Effector memory CD8-positive, alpha-beta T cell (primary cell): ENCODE data around the gene TACC2.

Source experiments
- ATAC-seq: fragments of 150-1000 bp; cut with Tn5 transposase; replicated peaks from 2 replicates; pipeline ENCODE4 v1.10.0; 2021; ENCODE audit warnings: mild to moderate bottlenecking, moderate library complexity
- DNase-seq, 3 experiments: peaks; one replicate each; pipeline ENCODE4 v3.0.0; 2021
- H3K27ac Mint-ChIP-seq, 2 donors: one replicate each; pipeline ENCODE4 v1.8.0; 2022; ENCODE audit warnings: mild to moderate bottlenecking in 2 of 2, mixed read lengths in 2 of 2, moderate library complexity in 2 of 2
- H3K27me3 Mint-ChIP-seq, 2 donors: one replicate each; pipeline ENCODE4 v1.8.0; 2022; ENCODE audit warnings: mixed read lengths in 2 of 2
- H3K36me3 Mint-ChIP-seq: one replicate; pipeline ENCODE4 v1.8.0; 2022; ENCODE audit warnings: mild to moderate bottlenecking, moderate library complexity, mixed read lengths; ENCODE audit not compliant: insufficient read depth
- H3K4me1 Mint-ChIP-seq, 2 donors: one replicate each; pipeline ENCODE4 v1.8.0; 2022; ENCODE audit warnings: low read depth in 2 of 2, mixed read lengths in 2 of 2
- H3K4me3 Mint-ChIP-seq, 2 donors: one replicate each; pipeline ENCODE4 v1.8.0; 2022; ENCODE audit warnings: mild to moderate bottlenecking in 2 of 2, mixed read lengths in 2 of 2, moderate library complexity in 2 of 2
- H3K9me3 Mint-ChIP-seq, 2 donors: one replicate each; pipeline ENCODE4 v1.8.0; 2022; ENCODE audit warnings: mixed read lengths in 2 of 2

The TACC2 gene

DNA sequence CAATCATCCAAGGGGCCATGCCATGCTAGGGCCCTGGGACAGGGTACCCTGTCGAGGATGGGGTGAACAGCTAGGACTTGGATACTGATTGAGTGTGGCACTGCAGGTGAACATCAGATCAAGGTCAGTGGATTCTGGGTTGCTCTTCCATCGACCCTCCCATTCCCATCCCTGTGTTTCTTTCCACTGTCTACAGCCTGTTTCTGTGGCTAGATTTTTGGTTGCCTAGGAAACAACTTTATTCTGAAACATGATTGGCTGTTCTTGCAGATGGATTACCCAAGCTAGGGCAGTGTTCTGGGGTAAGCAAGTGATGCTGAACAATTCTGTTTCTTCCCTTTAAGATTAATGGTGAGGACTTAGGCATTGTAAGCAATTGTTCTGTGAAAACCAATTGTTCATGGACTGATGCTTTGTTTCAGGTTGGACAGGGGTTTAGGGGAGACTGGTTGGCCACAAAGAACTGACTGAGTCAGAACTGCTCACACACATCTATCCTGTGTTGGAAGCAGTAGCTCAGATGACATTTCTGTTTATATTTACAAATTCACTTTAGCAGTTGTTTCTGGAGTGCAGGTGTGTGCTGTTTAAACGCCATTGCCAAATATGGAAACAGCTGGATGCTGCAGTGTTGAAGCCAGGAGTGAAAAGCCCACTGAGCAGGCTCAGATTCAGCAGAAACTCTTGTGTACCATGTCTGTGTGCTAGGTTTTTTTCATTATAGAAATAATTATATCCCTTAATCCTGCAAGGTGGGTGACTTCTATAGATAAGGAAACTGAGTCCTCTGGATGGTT, 179.8 kb downstream of the TACC2 start:
- Mint-ChIP-seq H3K4me1 (peaks cover 0 to 4% of the 10 kb centered on the region in 2 donors), H3K27ac (no peak overlapping the region), H3K4me3 (no peak overlapping the region), H3K27me3 (peaks cover 59 to 87% of the 10 kb centered on the region in 2 donors), H3K9me3 (no peaks in the 10 kb centered on the region), H3K36me3 (no peaks in the 10 kb centered on the region)
- DNase-seq (no peak), ATAC-seq (no peak)

DNA sequence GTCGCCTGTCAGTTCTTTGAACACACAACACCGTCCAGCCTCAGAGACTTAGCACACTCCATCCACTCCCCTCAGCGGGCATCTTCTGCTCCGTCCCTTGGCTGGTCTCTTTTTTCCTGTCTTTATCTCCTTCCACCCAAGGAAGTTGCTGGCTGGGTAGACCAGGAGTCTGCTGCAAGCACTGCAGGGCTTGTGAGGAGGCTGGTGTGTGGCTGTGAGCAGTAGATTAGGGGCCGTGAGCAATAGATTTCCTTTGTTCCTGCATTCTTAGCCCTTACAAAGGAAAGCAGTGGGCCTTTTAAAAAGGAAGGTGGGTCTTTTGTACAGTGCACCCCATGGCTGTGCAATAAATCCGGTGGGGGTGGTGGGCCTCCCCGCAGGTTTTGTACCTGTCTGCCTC, 181.8 kb downstream of the TACC2 start:
- ATAC-seq (no peak), DNase-seq (no peak)
- Mint-ChIP-seq H3K9me3 (no peaks in the 10 kb centered on the region), H3K27me3 (peaks cover 41 to 84% of the 10 kb centered on the region in 2 donors), H3K4me3 (no peak overlapping the region), H3K27ac (no peak overlapping the region), H3K4me1 (no peaks in the 10 kb centered on the region), H3K36me3 (no peaks in the 10 kb centered on the region)

DNA sequence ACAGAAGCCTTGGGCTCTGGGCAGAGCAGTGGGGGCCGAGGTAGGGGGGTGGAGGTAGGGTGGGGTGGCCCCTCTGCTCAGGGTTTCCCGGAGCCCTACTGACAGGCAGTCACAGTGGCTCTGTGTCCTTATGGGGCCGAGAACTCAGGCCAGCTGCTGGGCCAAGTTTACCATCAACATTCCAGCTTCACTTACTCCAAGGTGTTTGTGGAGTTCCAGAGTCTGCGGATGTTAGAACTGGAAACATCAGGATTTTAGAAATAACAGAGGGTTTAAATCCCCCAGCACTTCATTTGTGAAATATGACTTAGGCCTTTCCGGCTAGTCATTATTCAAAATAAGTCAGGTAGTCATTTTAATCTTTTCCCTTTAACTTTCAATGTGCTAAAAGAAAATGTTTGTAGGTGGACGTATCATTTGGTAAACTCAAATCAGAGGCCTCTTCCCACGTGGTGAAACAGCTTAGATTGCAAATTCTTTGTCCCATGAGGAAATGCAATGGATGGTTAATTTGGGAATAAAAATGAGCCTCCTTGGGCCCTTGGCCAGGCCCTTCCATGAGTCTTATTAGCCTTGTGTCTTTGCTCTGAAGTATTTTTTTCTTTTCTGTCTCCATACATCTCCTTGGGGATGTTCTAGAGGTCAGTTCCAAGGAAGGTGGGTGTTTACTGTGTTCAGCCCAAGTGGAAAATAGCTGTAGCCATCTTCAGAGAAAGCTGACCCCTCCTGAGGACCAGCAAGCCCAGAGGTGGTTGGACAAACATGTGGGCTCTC, 182.5 kb downstream of the TACC2 start:
- ATAC-seq (no peak), DNase-seq (no peak)
- H3K4me1 Mint-ChIP-seq, result no peaks in the 10 kb centered on the region
- no peaks in the 10 kb centered on the region for H3K9me3 Mint-ChIP-seq
- no peak overlapping the region for H3K4me3 Mint-ChIP-seq
- peaks cover 34 to 78% of the 10 kb centered on the region in 2 donors for H3K27me3 Mint-ChIP-seq
- H3K36me3 Mint-ChIP-seq, result no peaks in the 10 kb centered on the region
- no peak overlapping the region for H3K27ac Mint-ChIP-seq

GRCh38 chr10:122172361-122173008, 183.5 kb downstream of the TACC2 start:
- H3K4me3 Mint-ChIP-seq, result no peak overlapping the region
- peaks cover 29 to 68% of the 10 kb centered on the region in 2 donors for H3K27me3 Mint-ChIP-seq
- H3K4me1 Mint-ChIP-seq, result no peaks in the 10 kb centered on the region
- H3K36me3 Mint-ChIP-seq, result no peaks in the 10 kb centered on the region
- no peak overlapping the region for H3K27ac Mint-ChIP-seq
- no peak for DNase-seq
- no peak for ATAC-seq
- no peaks in the 10 kb centered on the region for H3K9me3 Mint-ChIP-seq

DNA sequence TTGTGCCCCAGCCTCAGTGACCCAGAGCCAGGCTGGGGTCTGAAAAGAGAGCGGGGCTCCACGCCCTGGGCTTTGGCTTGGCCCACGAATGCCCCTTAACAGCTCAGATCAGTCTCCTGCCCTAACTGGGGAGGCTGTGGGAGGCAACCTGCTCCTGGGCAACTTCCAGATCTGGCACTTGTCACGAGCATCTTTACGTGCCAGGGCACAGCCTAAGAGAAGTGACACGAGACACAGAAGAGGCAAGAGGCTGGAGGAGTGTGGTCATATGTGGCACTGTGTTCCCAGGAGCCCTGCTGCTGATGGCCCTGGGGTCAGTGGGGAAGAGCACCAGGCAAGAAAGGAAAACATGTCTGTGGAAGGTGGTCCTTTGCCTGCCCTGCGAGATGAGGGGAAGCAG, 184.4 kb downstream of the TACC2 start:
- H3K4me3 Mint-ChIP-seq, result no peak overlapping the region
- DNase-seq (no peak), ATAC-seq (no peak)
- H3K27me3 Mint-ChIP-seq, result peaks cover 29 to 67% of the 10 kb centered on the region in 2 donors
- H3K4me1 Mint-ChIP-seq, result no peaks in the 10 kb centered on the region
- no peaks in the 10 kb centered on the region for H3K9me3 Mint-ChIP-seq
- H3K27ac Mint-ChIP-seq, result no peak overlapping the region
- no peaks in the 10 kb centered on the region for H3K36me3 Mint-ChIP-seq

DNA sequence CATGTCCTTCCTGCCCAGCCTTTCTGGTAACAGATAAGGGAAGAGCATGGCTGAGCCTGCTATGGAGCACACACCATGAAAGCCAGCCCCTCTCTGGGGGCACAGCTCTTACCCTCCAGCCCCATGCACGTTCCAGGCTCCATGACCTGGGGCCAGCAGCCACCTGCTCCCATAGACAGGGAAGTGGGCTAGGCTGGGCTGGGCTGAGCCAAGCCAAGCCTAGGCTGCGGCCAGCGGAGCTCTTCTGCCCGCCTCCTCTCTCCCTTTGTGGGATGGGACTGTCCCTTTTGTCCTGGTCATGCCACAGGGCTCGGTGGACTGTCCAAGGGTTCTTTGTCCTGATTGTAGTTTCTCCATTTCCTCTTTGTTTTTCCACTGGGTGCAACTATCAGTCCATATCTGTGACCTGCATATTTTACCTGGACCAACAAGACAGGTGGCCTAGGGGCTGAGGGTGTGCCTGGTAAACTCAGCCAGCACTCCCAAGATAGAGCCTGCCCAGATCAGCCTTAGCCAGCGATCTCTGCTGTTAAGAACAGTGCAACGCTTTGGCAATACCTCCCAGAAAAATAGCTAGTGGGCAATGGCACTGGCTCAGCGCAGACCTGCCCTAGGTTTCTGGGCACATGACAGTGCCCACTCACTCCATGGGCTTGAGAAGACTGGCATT, 184.9 kb downstream of the TACC2 start:
- no peak overlapping the region for H3K4me3 Mint-ChIP-seq
- no peak overlapping the region for H3K27ac Mint-ChIP-seq
- peaks cover 29 to 61% of the 10 kb centered on the region in 2 donors for H3K27me3 Mint-ChIP-seq
- no peaks in the 10 kb centered on the region for H3K4me1 Mint-ChIP-seq
- H3K9me3 Mint-ChIP-seq, result no peaks in the 10 kb centered on the region
- no peaks in the 10 kb centered on the region for H3K36me3 Mint-ChIP-seq
- ATAC-seq, result no peak
- no peak for DNase-seq

DNA sequence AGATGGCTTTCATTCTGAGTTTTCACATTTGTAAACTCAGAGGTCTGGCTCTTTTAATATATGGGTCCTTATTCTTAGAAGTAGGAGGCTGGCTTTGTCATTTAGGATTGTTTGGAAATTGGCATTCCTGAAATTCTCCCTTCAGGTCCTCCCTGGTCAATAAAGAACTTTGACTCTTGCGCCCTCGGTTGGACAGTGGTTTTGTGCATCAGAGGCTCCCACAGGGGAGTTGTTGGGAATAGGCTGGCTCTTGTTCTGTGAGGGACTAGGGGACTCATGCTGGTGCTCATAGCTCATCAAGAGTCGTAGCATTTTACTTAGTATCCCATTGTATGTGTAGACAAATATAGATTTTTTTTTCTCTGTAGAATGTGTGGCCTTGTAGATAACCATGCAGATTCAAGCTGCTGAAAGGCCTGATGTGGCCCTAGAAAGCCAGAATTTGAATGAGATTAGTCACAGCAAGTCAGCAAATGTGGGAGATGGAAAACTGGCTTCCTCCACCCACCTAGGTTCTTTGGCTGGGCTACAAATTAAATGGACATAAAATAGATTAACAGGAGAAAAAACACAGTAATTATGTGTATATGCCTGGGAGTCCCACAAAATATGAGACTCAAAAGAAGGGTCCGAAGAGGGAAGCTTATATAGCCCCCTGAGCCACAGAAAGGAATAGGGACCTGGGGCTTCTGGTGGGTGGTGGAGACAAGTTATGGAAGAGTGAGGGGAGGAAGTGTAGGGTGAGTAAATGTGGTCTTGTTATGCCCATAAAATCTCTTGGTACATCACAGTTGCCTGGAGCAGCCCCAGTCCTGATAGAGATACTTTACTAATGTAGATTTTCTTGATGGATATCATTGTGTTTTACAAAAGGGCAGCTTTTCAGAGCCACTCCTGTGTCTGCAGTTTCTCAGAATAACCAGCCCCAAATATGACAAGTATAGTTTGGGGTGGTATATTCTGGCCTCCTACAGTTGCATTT, 187.6 kb downstream of the TACC2 start:
- no peaks in the 10 kb centered on the region for H3K9me3 Mint-ChIP-seq
- peaks cover 12 to 43% of the 10 kb centered on the region in 2 donors for H3K27me3 Mint-ChIP-seq
- no peaks in the 10 kb centered on the region for H3K4me1 Mint-ChIP-seq
- ATAC-seq, result no peak
- H3K4me3 Mint-ChIP-seq, result no peak overlapping the region
- no peaks in the 10 kb centered on the region for H3K36me3 Mint-ChIP-seq
- no peak for DNase-seq
- H3K27ac Mint-ChIP-seq, result no peak overlapping the region

- ATAC-seq (no peak), DNase-seq (no peak)
- no peaks in the 10 kb centered on the region for H3K36me3 Mint-ChIP-seq
- no peak overlapping the region for H3K27ac Mint-ChIP-seq
- H3K4me3 Mint-ChIP-seq, result no peak overlapping the region
- peaks cover 10 to 40% of the 10 kb centered on the region in 2 donors for H3K27me3 Mint-ChIP-seq
- no peaks in the 10 kb centered on the region for H3K4me1 Mint-ChIP-seq
- H3K9me3 Mint-ChIP-seq, result no peaks in the 10 kb centered on the region
These were observed 189.7 kb downstream of the TACC2 start for GRCh38 chr10:122178655-122179054.

DNA sequence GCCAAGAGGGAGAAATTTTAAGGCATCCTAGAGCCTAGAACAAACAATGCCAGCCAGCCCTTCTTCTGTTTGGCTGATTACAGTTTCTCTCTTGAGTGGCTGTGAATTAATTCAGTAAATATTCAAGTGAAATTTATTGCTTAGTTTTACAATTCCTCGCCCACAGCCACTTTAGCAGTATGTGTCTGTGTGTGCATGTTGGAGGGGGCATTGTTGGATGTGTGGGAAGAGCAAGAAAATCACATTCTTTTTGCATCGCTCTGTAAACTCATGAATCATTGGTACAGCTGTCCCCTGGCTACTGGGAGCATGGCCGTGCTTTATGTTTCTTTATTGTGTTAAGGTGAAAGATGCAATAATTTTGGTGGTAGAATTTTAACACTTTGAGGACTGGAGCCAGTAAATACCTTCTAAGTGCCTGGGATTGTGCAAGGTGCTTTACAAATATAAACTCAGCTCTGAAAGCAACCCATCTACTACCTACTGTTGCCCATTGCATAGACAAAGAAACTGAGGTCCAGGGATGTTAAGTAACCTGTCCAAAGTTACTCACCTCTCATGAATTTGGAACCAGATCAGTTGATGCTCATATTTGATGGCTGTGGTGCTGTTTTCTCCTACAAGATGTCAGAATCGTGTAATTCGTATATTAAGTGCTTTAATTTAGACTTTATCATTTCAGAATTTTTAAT, 192.2 kb downstream of the TACC2 start:
- no peaks in the 10 kb centered on the region for H3K9me3 Mint-ChIP-seq
- no peaks in the 10 kb centered on the region for H3K36me3 Mint-ChIP-seq
- H3K27me3 Mint-ChIP-seq, result peaks cover 10 to 21% of the 10 kb centered on the region in 2 donors
- no peak overlapping the region for H3K4me3 Mint-ChIP-seq
- H3K4me1 Mint-ChIP-seq, result no peaks in the 10 kb centered on the region
- no peak overlapping the region for H3K27ac Mint-ChIP-seq
- ATAC-seq (no peak), DNase-seq (no peak)

DNA sequence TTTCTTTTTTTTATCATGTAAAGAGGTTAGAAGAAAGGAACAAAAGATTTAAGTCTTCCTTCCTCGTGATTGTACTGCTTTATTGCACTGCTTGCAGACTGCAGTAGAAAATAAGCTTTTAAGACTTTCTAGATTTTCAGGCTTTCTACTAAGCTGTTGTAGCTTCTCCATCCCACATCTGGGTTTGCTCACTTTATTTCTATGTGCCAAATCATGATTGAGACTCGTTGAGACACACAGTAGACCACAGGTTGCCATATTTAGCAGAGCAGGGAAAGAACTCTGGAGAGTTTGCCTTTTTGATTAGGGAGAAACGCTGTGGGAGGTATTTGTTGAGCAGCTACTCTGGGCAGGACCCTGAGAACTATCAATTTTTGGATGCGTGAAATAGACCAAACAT, 192.9 kb downstream of the TACC2 start:
- Mint-ChIP-seq H3K27me3 (peaks cover 10 to 21% of the 10 kb centered on the region in 2 donors), H3K36me3 (no peaks in the 10 kb centered on the region), H3K27ac (no peak overlapping the region), H3K4me3 (no peak overlapping the region), H3K9me3 (no peaks in the 10 kb centered on the region), H3K4me1 (no peaks in the 10 kb centered on the region)
- ATAC-seq, result no peak
- DNase-seq, result no peak

DNA sequence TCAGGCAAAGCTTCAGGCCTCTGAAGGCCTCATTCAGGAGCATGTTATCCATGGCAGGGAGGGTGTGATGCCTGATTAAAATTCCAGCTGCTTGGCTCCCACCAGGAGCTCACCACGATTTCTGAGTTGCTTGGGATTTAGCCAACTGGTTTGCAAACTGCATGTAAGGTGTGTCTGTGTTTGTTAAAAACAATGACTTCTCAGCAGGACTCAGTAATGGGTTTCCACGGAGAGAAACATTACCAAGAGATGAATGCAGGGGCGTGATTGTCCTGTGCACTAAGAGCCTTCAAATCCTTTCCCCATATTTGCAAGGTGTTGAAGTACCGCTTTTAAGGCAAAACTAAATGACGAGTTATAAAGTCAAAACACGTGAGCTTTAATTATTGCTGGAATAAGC, 193.3 kb downstream of the TACC2 start:
- Mint-ChIP-seq H3K9me3 (no peaks in the 10 kb centered on the region), H3K36me3 (no peaks in the 10 kb centered on the region), H3K4me3 (no peak overlapping the region), H3K27me3 (peaks cover 6 to 21% of the 10 kb centered on the region in 2 donors), H3K27ac (no peak overlapping the region), H3K4me1 (no peaks in the 10 kb centered on the region)
- ATAC-seq (no peak), DNase-seq (no peak)

DNA sequence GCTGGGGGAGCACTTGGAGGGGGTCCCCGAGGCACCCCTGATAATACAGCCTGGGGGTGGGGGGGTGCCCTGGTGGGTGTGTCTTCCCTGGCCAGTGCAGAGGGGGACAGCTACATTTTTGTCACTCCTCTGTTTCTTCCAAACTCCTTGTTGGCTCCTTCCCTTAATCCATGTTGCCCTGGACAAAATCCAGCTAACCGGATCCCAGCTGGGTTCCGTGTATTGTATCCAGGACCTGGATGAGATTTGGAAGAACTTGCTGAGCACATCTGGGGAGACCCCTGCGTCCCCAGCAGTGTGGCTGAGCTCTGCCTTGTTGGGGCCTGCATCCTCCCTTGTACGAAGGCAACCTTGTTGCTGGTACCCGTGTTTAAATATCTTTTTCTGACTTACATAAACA, 195.3 kb downstream of the TACC2 start:
- no peaks in the 10 kb centered on the region for H3K4me1 Mint-ChIP-seq
- H3K4me3 Mint-ChIP-seq, result no peak overlapping the region
- peaks cover 6 to 21% of the 10 kb centered on the region in 2 donors for H3K27me3 Mint-ChIP-seq
- H3K36me3 Mint-ChIP-seq, result no peaks in the 10 kb centered on the region
- no peaks in the 10 kb centered on the region for H3K9me3 Mint-ChIP-seq
- no peak for DNase-seq
- no peak for ATAC-seq
- H3K27ac Mint-ChIP-seq, result no peak overlapping the region
